ENCODE results near the gene BORCS6.

The BORCS6 gene

GRCh38 chr17:8147141-8147804 is 42.7 kb downstream of the BORCS6 start:
- no peak for DNase-seq
- Histone ChIP-seq H3K27me3 (ENCODE audit: insufficient read depth, low read depth, severe bottlenecking) (no peaks in the 10 kb centered on the region), H3K36me3 (peaks cover 60% of the 10 kb centered on the region), H3K4me3 (ENCODE audit: low read depth, low read length) (no peak overlapping the region), H3K9me3 (ENCODE audit: severe bottlenecking) (no peaks in the 10 kb centered on the region), H3K27ac (no peak overlapping the region)
- no peak for TF ChIP-seq CTCF (IDR thresholded peaks at IDR 0.05; ENCODE audit: low read depth, low read length)

DNA sequence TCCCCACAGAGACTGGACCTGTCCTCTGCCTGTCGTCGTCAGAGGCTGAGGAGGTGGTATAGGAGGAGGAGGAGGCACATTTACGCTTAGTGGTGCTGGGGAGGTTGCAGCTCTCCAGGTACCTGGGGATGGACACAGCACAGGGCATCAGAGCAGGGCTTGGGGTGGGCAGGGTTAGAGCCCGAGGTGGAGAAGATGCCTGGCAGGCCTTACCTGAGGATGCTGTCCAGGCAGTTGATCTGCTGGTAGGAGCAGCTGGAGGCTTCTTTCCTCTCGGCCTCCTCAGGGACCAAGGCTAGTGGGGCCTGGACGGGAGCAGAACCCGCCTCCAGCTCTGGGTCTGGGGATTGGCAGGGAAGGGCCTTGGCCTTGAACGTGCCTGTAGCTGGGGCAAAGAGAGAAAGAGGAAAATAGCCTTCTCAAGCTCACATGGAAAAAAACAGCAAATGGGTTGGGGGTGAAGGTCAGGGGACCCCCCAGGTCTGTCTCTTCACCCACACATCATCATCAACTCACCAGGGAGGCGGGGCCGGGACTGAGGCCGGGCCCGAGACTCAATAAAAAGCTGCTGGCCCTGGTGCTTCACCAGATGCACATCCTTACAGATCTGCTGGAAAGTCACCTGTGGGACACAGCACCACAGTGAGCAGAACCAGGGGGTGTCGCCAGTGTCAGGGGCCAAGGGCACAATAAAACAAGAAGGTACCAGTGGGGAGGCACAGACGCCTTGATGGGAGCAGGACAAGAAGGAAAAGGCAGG is 43.4 kb downstream of the BORCS6 start:
- TF ChIP-seq CTCF (IDR thresholded peaks at IDR 0.05; ENCODE audit: low read depth, low read length) = no peak
- H3K9me3 ChIP-seq (ENCODE audit: severe bottlenecking) = no peaks in the 10 kb centered on the region
- no peak for DNase-seq
- peaks cover 66% of the 10 kb centered on the region for H3K36me3 ChIP-seq
- H3K27ac ChIP-seq = no peak overlapping the region
- no peaks in the 10 kb centered on the region for H3K27me3 ChIP-seq (ENCODE audit: insufficient read depth, low read depth, severe bottlenecking)
- no peak overlapping the region for H3K4me3 ChIP-seq (ENCODE audit: low read depth, low read length)

DNA sequence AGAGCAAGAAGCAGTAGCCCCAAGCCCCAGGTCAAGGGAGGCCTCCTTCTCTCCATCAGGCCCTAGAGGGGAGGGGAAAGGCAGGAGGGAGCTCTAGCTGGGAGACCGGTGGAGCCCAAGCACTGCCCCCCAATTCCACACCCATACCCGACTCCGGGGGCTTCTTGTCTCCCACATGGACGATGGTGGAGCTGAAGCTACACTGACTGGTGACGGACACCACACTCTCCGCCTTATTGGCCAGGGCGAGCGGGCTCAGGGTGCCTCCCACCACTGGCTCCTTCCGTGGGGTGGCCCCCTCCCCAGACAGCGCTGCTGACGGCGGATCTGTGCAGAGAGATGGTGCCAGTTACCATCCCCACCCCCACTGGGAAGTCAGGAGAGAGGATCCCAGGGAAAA is 44.2 kb downstream of the BORCS6 start:
- no peak overlapping the region for H3K27ac ChIP-seq
- H3K36me3 ChIP-seq = peaks cover 72% of the 10 kb centered on the region
- no peaks in the 10 kb centered on the region for H3K27me3 ChIP-seq (ENCODE audit: insufficient read depth, low read depth, severe bottlenecking)
- TF ChIP-seq CTCF (IDR thresholded peaks at IDR 0.05; ENCODE audit: low read depth, low read length) = no peak
- no peak overlapping the region for H3K4me3 ChIP-seq (ENCODE audit: low read depth, low read length)
- no peaks in the 10 kb centered on the region for H3K9me3 ChIP-seq (ENCODE audit: severe bottlenecking)
- no peak for DNase-seq

GRCh38 chr17:8144401-8145231 is 45.4 kb downstream of the BORCS6 start:
- no peaks in the 10 kb centered on the region for H3K9me3 ChIP-seq (ENCODE audit: severe bottlenecking)
- H3K27me3 ChIP-seq (ENCODE audit: insufficient read depth, low read depth, severe bottlenecking) = no peaks in the 10 kb centered on the region
- H3K4me3 ChIP-seq (ENCODE audit: low read depth, low read length) = no peak overlapping the region
- peaks cover 73% of the 10 kb centered on the region for H3K36me3 ChIP-seq
- H3K27ac ChIP-seq = no peak overlapping the region
- no peak for TF ChIP-seq CTCF (IDR thresholded peaks at IDR 0.05; ENCODE audit: low read depth, low read length)
- no peak for DNase-seq

DNA sequence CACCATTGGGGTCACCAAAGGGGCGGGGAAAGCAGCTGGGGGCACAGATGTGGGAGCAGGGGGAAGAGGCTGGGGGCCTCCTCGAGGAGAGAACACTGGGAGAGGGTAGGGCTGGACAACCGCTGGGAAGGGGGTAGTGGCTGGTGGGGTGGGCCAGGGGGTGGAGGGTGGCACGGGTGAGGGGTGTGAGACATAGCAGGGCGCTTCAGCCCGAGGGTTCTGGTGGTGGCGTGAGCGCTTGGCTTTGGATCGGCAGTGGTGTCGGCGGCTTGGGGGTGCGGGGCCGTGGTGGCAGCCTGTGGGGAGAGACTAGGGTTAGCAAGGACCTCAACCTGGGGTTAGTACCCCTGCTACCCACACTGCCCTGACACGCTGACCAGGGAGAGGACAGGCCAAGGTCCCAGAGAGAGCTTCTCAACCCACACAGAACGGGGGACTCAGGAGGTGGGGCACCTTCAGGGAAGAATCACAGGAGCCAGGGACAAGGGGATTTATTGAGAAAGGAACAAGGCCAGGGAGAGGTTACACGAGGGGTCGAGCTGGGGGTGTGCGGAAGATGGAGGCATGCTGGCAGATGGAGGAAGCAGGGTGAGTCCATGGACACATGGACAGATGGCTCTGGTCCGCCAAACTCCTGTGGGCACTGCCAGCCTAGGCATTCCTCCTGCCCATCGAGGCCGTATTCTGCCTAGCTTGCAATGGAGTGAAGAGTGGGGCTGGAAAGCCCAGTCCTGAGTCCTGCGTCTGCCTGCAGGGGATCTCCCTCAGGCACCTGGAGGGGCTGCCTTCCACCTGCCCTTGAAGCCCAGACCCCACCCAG is 46.2 kb downstream of the BORCS6 start:
- H3K27me3 ChIP-seq (ENCODE audit: insufficient read depth, low read depth, severe bottlenecking) = no peaks in the 10 kb centered on the region
- H3K4me3 ChIP-seq (ENCODE audit: low read depth, low read length) = no peak overlapping the region
- no peak overlapping the region for H3K27ac ChIP-seq
- no peak for TF ChIP-seq CTCF (IDR thresholded peaks at IDR 0.05; ENCODE audit: low read depth, low read length)
- peaks cover 69% of the 10 kb centered on the region for H3K36me3 ChIP-seq
- no peak for DNase-seq
- H3K9me3 ChIP-seq (ENCODE audit: severe bottlenecking) = no peaks in the 10 kb centered on the region
